ENCODE data around the gene C6orf89.

DNA sequence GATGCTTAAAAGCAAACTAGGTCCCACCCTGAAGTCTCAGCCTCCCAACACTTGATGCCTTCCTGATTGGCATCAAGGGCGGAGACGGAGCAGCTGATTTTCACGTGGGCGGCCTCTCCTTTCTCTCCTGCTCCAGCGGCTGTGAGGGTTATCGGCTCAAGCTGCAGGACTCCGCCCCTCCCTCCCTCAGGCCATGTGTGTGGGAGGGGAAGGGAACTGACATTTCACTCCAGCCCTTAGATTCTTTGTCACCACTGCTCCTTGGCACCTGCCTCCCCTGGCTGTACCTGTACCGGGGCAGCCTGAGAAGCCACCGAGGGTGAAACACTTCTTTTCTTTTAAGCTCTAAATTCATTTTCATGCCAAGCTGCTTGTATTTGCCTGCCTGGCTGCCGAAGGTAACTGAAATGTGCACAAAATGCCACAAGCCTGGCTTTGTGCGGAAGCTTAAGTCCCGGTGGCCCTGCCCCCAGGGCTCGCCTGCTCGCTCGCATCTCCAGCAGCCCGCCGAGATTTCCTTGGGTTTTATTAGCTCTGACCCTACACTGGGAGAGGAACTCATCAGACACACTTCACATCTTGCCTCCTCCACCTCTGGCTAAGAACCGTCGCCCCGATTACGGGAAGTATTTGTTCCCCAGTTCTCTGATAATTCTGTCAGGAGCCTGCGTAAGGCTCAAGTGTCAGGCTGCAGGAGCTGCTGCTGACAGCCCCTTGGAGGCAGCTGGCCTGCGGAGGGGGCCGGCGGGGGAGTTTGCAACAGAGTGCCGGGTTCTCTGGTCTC, 36.9 kb upstream of the C6orf89 start:
- no peak for TF ChIP-seq CTCF (conservative IDR thresholded peaks at IDR 0.05; ENCODE audit: low read length)
- no peak for TF ChIP-seq EZH2phosphoT487 (IDR thresholded peaks at IDR 0.05; ENCODE audit: borderline replicate concordance)

All from Loucy (cell line).